NCI-H526 (cell line): Measurements from ENCODE around the gene NOS1.
"Not testable (repeated sequence)": the region's sequence is repeated elsewhere in the genome, so short reads cannot be mapped to it uniquely, and the experiment has no call there.

Source experiments
- DNase-seq, 2 experiments: peaks; one replicate each; lab custom pipeline; 2025; lab: John Stamatoyannopoulos, UW

Gene NOS1

DNA sequence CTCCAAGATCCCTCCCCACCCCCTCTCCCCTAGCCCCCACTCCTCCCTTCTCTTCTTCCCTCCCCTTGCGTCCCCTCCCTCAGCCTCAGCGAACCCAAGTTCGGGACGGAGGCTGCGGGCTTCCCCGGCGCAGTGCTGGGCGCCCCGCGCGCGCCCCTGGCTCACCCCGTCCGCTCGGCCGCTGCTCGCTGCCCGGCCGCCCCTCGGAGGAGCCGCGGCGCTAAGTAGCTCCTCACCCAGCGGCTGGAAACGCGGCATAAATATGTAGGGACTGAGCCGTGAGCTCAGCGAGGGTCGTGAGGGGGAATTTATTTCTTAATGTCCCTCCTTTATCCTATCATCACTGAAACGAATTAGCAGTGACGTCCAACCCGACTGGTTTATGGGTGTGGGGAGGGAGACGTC lies at the start of gene NOS1:
TSS of gene NOS1 (minus strand) at position 280 of the 405 bp plus-strand sequence. CDS start 30,557 bp downstream, outside the sequence.
- DNase-seq, result peak in 1 of 2 experiments; percentile 41

DNA sequence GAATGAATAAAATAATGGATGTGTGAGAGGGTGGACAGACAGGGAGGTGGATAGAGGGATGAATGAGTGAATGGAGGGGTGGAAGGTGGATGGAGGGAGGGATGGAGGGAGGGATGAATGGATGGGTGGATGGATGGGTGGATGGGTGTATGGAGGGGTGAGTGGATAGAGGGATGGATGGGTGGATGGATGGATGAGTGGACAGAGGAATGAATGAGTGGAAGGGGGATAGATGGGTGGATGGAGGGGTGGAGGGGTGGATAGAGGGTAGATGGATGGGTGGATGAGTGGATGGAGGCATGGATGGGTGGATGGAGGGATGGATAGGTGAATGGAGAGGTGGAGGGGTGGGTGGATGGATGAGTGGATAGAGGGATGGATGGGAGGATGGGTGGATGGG lies 47.9 kb upstream of the NOS1 start:
- no peak for DNase-seq

GRCh38 chr12:117408161-117408791 lies 46.9 kb upstream of the NOS1 start:
- DNase-seq, result peak; percentile 6 to 23

GRCh38 chr12:117404940-117405339 lies 43.5 kb upstream of the NOS1 start:
- DNase-seq, result peak in 1 of 2 experiments; percentile 7

GRCh38 chr12:117404203-117404853 lies 42.9 kb upstream of the NOS1 start:
- no peak for DNase-seq

DNA sequence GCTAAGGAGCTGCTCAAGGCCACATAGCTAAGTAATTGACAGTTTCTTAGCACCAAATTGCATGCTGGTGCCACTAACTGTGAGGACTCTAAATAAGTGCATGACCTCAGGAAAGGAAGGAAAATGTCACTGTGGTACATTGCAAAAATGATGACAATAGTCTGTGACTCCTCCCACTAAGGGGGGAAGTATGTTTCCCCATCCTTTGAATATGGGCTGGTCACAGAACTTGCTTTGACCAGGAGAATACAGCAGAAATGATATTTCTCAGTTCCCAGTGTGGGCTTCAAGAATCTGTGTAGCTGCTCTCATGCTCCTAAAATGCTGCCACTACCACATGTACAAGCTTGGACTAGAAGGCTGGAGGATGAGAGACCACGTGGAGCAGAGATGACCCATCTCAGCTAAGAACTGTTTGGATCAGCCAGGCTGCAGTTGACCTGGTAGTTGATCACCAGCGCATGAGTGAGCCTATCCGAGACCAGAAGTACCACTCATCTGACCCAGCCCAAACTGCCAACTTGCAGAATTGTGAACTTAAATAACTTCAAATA lies 42.2 kb upstream of the NOS1 start:
- no peak for DNase-seq

- peak in 1 of 2 experiments; percentile 24 for DNase-seq
Observed at GRCh38 chr12:117402363-117402762, 40.9 kb upstream of the NOS1 start.

DNA sequence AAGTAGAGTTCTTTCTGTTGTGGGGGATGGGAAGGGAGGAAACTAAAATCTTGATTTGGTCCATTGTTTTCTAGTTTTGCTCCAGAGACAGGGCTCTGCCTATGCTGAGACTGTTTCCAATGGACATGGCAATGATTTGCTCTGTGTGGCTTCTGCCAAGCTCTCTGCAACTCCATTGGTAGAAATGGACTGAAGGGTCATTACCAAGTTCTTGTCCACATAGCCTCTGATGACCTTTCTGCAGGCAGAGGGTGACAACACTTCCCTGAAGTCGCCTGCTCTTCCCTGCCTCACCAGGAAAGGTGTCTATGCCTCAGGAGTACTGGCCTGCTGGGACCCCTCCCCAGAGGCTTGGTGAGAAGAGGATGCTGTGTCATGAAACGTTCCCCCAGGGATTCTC lies 39.5 kb upstream of the NOS1 start:
- no peak for DNase-seq

DNA sequence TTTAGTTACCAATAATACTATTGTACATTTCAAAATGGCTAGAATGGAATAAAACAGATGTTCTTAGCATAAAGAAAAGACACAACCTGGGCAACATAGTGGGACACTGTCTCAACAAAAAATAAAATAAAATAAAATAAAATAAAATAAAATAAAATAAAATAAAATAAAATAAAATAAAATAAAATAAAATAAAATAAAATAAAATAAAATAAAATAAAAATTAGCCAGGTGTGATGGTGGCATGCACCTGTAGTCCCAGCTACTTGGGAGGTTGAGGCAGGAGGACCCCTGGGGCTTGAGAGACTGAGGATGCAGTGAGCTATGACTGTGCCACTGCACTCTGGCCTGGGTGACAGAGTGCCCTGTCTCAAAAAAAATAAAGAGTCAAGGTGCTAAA lies 37.1 kb upstream of the NOS1 start:
- DNase-seq, result not testable (repeated sequence)

- no peak for DNase-seq
Observed at GRCh38 chr12:117395766-117396165, 34.3 kb upstream of the NOS1 start.

GRCh38 chr12:117394491-117394890 lies 33.1 kb upstream of the NOS1 start:
- no peak for DNase-seq

- no peak for DNase-seq
Observed at GRCh38 chr12:117393656-117394055, 32.2 kb upstream of the NOS1 start.

GRCh38 chr12:117390866-117391265 lies 29.4 kb upstream of the NOS1 start:
- no peak for DNase-seq

DNA sequence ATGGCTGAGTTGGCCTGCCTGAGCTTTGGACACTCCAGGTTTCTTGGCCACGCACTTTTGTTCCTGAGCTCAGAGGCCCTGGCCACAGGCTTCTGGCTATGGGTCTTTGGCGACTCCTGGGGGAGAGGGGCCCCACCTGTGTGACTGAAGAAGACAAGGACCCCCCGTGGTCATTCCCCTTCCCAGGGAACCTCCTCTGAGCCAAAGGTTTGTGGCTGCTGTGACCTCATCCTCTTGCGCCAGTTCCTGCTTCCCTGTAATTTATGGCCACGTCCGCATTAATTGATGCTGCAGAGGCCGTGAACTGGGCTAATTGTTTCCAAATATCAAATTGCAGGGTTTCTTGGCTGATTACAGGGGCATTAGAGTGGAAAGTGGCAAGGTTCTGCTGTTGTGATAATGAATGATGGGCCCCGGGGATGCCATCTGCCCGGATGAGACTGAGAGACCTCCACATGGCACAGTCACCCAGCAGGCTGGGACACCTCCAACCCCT lies 27.6 kb upstream of the NOS1 start:
- DNase-seq, result no peak

- DNase-seq, result no peak
Observed at GRCh38 chr12:117387832-117388231, 26.4 kb upstream of the NOS1 start.

- DNase-seq, result no peak
Observed at GRCh38 chr12:117384735-117385134, 23.3 kb upstream of the NOS1 start.

GRCh38 chr12:117380083-117380482 lies 18.7 kb upstream of the NOS1 start:
- DNase-seq, result peak in 1 of 2 experiments; percentile 30

DNA sequence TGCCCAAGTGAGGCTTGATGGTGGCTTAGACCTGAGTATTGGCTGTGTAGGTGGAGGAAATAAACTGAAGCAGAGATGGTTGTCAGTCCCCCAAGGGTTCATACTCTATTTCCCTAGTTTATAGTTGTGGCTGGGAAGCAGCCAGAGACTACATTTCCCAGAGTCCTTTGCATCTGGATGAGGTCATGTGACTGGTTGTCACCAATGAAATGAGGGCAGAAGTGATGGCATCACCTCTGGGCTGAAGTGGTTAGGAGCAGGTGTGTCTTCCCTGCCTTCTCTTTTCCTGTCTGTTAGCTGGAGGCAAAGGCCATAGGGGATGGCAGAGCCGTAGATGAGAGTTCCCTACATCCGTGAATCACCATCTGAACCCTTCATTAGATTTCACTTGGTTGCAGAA lies 16.3 kb upstream of the NOS1 start:
- DNase-seq, result peak in 1 of 2 experiments; percentile 40

- no peak for DNase-seq
Observed at GRCh38 chr12:117370588-117370987, 9.2 kb upstream of the NOS1 start.

DNA sequence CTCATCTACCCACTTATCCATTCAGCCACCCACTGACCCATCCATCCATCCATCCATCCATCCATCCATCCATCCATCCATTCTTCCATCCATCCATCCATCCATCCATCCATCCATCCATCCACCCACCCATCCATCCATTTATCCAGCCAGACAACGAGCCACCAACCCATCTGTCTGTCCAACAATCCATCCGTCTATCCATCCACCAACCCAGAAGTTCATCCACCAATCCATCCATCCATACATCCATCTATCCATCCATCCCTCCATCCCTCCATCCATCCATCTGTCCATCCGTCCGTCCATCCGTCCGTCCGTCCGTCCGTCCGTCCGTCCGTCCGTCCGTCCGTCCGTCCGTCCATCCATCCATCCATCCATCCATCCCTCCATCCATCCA lies 8.6 kb upstream of the NOS1 start:
- not testable (repeated sequence) for DNase-seq

DNA sequence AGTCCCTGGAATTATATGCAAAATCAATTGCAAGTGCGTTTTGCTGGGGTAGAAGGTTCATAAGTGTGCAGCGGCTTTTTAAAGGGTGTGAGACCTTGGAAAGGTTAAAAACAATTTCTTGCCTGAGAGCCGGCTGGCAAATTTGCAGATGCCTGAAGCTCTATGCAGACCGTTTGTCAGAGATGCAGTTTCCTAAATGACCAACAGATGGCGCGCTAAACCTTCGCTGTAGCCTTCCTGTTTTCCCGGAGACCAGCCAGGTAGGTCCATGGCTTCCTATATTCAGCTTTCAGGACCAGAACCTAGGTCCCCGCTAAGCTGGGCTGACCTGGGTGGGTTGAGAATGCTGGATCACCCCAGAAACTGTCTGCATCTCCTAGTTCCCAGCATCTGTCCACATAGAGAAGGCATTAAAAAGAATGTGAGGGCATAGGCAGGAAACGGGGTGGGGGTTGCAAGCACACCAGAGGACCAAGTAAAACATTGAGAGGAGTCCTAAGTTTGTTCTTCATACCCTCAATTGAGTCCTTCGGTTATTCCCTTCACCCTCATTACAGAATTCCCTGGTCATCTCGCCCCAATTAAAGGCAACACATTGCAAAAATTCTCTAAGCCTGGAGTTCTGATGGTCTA lies 5.7 kb upstream of the NOS1 start:
- peak; percentile 49 to 92 for DNase-seq

- DNase-seq, result no peak
Observed at GRCh38 chr12:117365049-117365616, 3.7 kb upstream of the NOS1 start.
